ENCODE measurements around the gene RBMS1. TPM values are rescaled to one million over a fixed set of nuclear protein-coding genes. Genes with fewer than 3 reads are reported as not detected.

RBMS1 gene
- total and polyA plus RNA-seq, 2 donors: 39.8 to 53.7 TPM

- DNase-seq (ENCODE audit: low read depth in 6 of 9, low spot score in 9 of 9): no peak
- H3K36me3 ChIP-seq (ENCODE audit: control insufficient read depth in 2 of 2, insufficient read depth in 2 of 2, low read length in 1 of 2): no peaks in the 10 kb centered on the region
- peaks cover 0 to 4% of the 10 kb centered on the region in 2 donors for H3K4me1 ChIP-seq (ENCODE audit: control insufficient read depth in 2 of 2, insufficient read depth in 2 of 2, low read length in 2 of 2)
- no peaks in the 10 kb centered on the region for H3K27me3 ChIP-seq (ENCODE audit: control insufficient read depth in 2 of 2, insufficient read depth in 1 of 2, low read length in 1 of 2)
- no peak overlapping the region for H3K27ac ChIP-seq (ENCODE audit: low read depth in 1 of 2, low read length in 1 of 2)
- no peak overlapping the region for H3K4me3 ChIP-seq (ENCODE audit: low read length in 2 of 2)
- no peaks in the 10 kb centered on the region for H3K9me3 ChIP-seq (ENCODE audit: control insufficient read depth in 2 of 2, insufficient read depth in 1 of 2, low read length in 1 of 2)
- 48% methylated on average over 1 of the region's 1 CpG for WGBS
Measured at GRCh38 chr2:160418398-160418765, 75.2 kb downstream of the RBMS1 start.

GRCh38 chr2:160417745-160418397, 75.7 kb downstream of the RBMS1 start:
- no peak for DNase-seq (ENCODE audit: low read depth in 6 of 9, low spot score in 9 of 9)
- Histone ChIP-seq H3K4me3 (ENCODE audit: low read length in 2 of 2) (no peak overlapping the region), H3K27me3 (ENCODE audit: control insufficient read depth in 2 of 2, insufficient read depth in 1 of 2, low read length in 1 of 2) (no peaks in the 10 kb centered on the region), H3K4me1 (ENCODE audit: control insufficient read depth in 2 of 2, insufficient read depth in 2 of 2, low read length in 2 of 2) (peaks cover 0 to 4% of the 10 kb centered on the region in 2 donors), H3K9me3 (ENCODE audit: control insufficient read depth in 2 of 2, insufficient read depth in 1 of 2, low read length in 1 of 2) (no peaks in the 10 kb centered on the region), H3K27ac (ENCODE audit: low read depth in 1 of 2, low read length in 1 of 2) (no peak overlapping the region), H3K36me3 (ENCODE audit: control insufficient read depth in 2 of 2, insufficient read depth in 2 of 2, low read length in 1 of 2) (no peaks in the 10 kb centered on the region)
- WGBS: 76% methylated on average over 6 of the region's 6 CpGs

GRCh38 chr2:160415991-160416390, 77.6 kb downstream of the RBMS1 start:
- Histone ChIP-seq H3K36me3 (ENCODE audit: control insufficient read depth in 2 of 2, insufficient read depth in 2 of 2, low read length in 1 of 2) (no peaks in the 10 kb centered on the region), H3K4me1 (ENCODE audit: control insufficient read depth in 2 of 2, insufficient read depth in 2 of 2, low read length in 2 of 2) (peaks cover 10 to 20% of the 10 kb centered on the region in 2 donors), H3K9me3 (ENCODE audit: control insufficient read depth in 2 of 2, insufficient read depth in 1 of 2, low read length in 1 of 2) (no peaks in the 10 kb centered on the region), H3K27ac (ENCODE audit: low read depth in 1 of 2, low read length in 1 of 2) (no peak overlapping the region), H3K4me3 (ENCODE audit: low read length in 2 of 2) (no peak overlapping the region), H3K27me3 (ENCODE audit: control insufficient read depth in 2 of 2, insufficient read depth in 1 of 2, low read length in 1 of 2) (no peaks in the 10 kb centered on the region)
- WGBS: 96% methylated on average over 2 of the region's 2 CpGs
- DNase-seq (ENCODE audit: low read depth in 6 of 9, low spot score in 9 of 9): no peak

- no peaks in the 10 kb centered on the region for H3K36me3 ChIP-seq (ENCODE audit: control insufficient read depth in 2 of 2, insufficient read depth in 2 of 2, low read length in 1 of 2)
- peak overlapping the region in 1 of 2 donors; percentile 48 for H3K27ac ChIP-seq (ENCODE audit: low read depth in 1 of 2, low read length in 1 of 2)
- 29% methylated on average over 2 of the region's 2 CpGs for WGBS
Measured at GRCh38 chr2:160411955-160412354, 81.7 kb downstream of the RBMS1 start.

GRCh38 chr2:160411167-160411566, 82.4 kb downstream of the RBMS1 start:
- DNase-seq (ENCODE audit: low read depth in 6 of 9, low spot score in 9 of 9): peak in 1 of 9 donors; percentile 67
- Histone ChIP-seq H3K27ac (ENCODE audit: low read depth in 1 of 2, low read length in 1 of 2) (peak overlapping the region; percentile 48 to 78), H3K4me1 (ENCODE audit: control insufficient read depth in 2 of 2, insufficient read depth in 2 of 2, low read length in 2 of 2) (peaks cover 19 to 31% of the 10 kb centered on the region in 2 donors), H3K4me3 (ENCODE audit: low read length in 2 of 2) (no peak overlapping the region), H3K27me3 (ENCODE audit: control insufficient read depth in 2 of 2, insufficient read depth in 1 of 2, low read length in 1 of 2) (no peaks in the 10 kb centered on the region), H3K9me3 (ENCODE audit: control insufficient read depth in 2 of 2, insufficient read depth in 1 of 2, low read length in 1 of 2) (no peaks in the 10 kb centered on the region), H3K36me3 (ENCODE audit: control insufficient read depth in 2 of 2, insufficient read depth in 2 of 2, low read length in 1 of 2) (no peaks in the 10 kb centered on the region)
- whole genome bisulfite sequencing: 16% methylated on average over 1 of the region's 1 CpG

More at GRCh38 chr2:160411955-160412354, 81.7 kb downstream of the RBMS1 start:
- Histone ChIP-seq H3K4me3 (ENCODE audit: low read length in 2 of 2) (no peak overlapping the region), H3K4me1 (ENCODE audit: control insufficient read depth in 2 of 2, insufficient read depth in 2 of 2, low read length in 2 of 2) (peaks cover 18 to 26% of the 10 kb centered on the region in 2 donors), H3K9me3 (ENCODE audit: control insufficient read depth in 2 of 2, insufficient read depth in 1 of 2, low read length in 1 of 2) (no peaks in the 10 kb centered on the region), H3K27me3 (ENCODE audit: control insufficient read depth in 2 of 2, insufficient read depth in 1 of 2, low read length in 1 of 2) (no peaks in the 10 kb centered on the region)
- no peak for DNase-seq (ENCODE audit: low read depth in 6 of 9, low spot score in 9 of 9)

- H3K4me3 ChIP-seq (ENCODE audit: low read length in 2 of 2): no peak overlapping the region
- no peaks in the 10 kb centered on the region for H3K9me3 ChIP-seq (ENCODE audit: control insufficient read depth in 2 of 2, insufficient read depth in 1 of 2, low read length in 1 of 2)
- H3K36me3 ChIP-seq (ENCODE audit: control insufficient read depth in 2 of 2, insufficient read depth in 2 of 2, low read length in 1 of 2): no peaks in the 10 kb centered on the region
- WGBS: 25% methylated on average over 1 of the region's 1 CpG
- peaks cover 26 to 44% of the 10 kb centered on the region in 2 donors for H3K4me1 ChIP-seq (ENCODE audit: control insufficient read depth in 2 of 2, insufficient read depth in 2 of 2, low read length in 2 of 2)
- no peaks in the 10 kb centered on the region for H3K27me3 ChIP-seq (ENCODE audit: control insufficient read depth in 2 of 2, insufficient read depth in 1 of 2, low read length in 1 of 2)
- no peak for DNase-seq (ENCODE audit: low read depth in 6 of 9, low spot score in 9 of 9)
- no peak overlapping the region for H3K27ac ChIP-seq (ENCODE audit: low read depth in 1 of 2, low read length in 1 of 2)
Measured at GRCh38 chr2:160409480-160409879, 84.1 kb downstream of the RBMS1 start.

- H3K4me3 ChIP-seq (ENCODE audit: low read length in 2 of 2): no peak overlapping the region
- WGBS: 98% methylated on average over 2 of the region's 2 CpGs
Measured at GRCh38 chr2:160408959-160409291, 84.7 kb downstream of the RBMS1 start.

GRCh38 chr2:160408173-160408958, 85.2 kb downstream of the RBMS1 start:
- DNase-seq (ENCODE audit: low read depth in 6 of 9, low spot score in 9 of 9): peak in 1 of 9 donors; percentile 55
- H3K4me1 ChIP-seq (ENCODE audit: control insufficient read depth in 2 of 2, insufficient read depth in 2 of 2, low read length in 2 of 2): peaks cover 28 to 44% of the 10 kb centered on the region in 2 donors
- WGBS: 72% methylated on average over 34 of the region's 34 CpGs

More at GRCh38 chr2:160408959-160409291, 84.7 kb downstream of the RBMS1 start:
- no peaks in the 10 kb centered on the region for H3K36me3 ChIP-seq (ENCODE audit: control insufficient read depth in 2 of 2, insufficient read depth in 2 of 2, low read length in 1 of 2)
- H3K9me3 ChIP-seq (ENCODE audit: control insufficient read depth in 2 of 2, insufficient read depth in 1 of 2, low read length in 1 of 2): no peaks in the 10 kb centered on the region
- no peak for DNase-seq (ENCODE audit: low read depth in 6 of 9, low spot score in 9 of 9)
- H3K4me1 ChIP-seq (ENCODE audit: control insufficient read depth in 2 of 2, insufficient read depth in 2 of 2, low read length in 2 of 2): peaks cover 26 to 44% of the 10 kb centered on the region in 2 donors
- no peak overlapping the region for H3K27ac ChIP-seq (ENCODE audit: low read depth in 1 of 2, low read length in 1 of 2)
- no peaks in the 10 kb centered on the region for H3K27me3 ChIP-seq (ENCODE audit: control insufficient read depth in 2 of 2, insufficient read depth in 1 of 2, low read length in 1 of 2)

More at GRCh38 chr2:160408173-160408958, 85.2 kb downstream of the RBMS1 start:
- Histone ChIP-seq H3K9me3 (ENCODE audit: control insufficient read depth in 2 of 2, insufficient read depth in 1 of 2, low read length in 1 of 2) (no peaks in the 10 kb centered on the region), H3K36me3 (ENCODE audit: control insufficient read depth in 2 of 2, insufficient read depth in 2 of 2, low read length in 1 of 2) (no peaks in the 10 kb centered on the region), H3K27ac (ENCODE audit: low read depth in 1 of 2, low read length in 1 of 2) (peak overlapping the region in 1 of 2 donors; percentile 79), H3K4me3 (ENCODE audit: low read length in 2 of 2) (peak overlapping the region; percentile 40 to 77), H3K27me3 (ENCODE audit: control insufficient read depth in 2 of 2, insufficient read depth in 1 of 2, low read length in 1 of 2) (no peaks in the 10 kb centered on the region)

Measured in thymus (tissue), 11 donors.